Measurements from ENCODE around the gene LARGE1.

LARGE1 gene

DNA sequence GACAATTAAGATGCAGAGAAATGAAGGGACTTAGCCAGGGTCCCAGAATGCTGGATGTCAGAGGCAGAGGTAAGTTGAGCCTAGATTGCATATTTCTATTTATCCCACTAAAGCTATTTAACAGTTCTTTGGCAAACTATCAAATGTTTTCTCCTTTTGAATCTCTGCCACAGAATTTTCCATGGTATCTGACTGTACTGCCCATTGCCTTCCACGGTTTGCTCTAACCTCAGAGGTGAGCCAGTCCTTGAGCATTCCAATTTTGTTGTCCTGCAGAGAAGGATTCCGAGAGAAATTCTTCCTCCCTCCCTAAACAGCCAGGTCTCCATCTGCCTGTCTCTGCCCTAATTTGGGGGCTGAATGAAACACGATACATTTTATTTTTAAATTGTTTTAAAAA, 493.8 kb downstream of the LARGE1 start:
- no peak for DNase-seq (ENCODE audit: low read depth in 3 of 3)

GRCh38 chr22:33421859-33422258, 498.4 kb downstream of the LARGE1 start:
- no peak for DNase-seq (ENCODE audit: low read depth in 3 of 3)

DNA sequence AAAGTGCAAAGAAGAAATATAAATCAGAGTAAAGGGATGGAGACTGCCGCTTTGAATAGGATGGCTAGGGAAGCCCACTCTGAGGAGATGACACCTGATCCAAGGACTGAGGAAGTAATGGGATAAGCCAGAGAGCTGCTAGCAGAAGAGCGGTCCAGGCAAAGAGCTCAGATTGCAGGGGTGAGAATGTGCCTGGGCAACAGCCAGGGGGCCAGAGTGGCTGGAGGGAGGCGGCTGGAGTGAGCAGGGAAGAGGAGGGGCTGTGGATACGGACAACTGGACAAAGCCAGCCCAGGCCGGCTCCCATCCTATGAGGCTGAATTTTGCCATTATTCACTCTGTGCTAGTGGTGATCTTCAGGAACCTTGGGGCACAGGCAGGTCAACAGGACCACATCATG, 501.8 kb downstream of the LARGE1 start:
- no peak for DNase-seq (ENCODE audit: low read depth in 3 of 3)

- DNase-seq (ENCODE audit: low read depth in 3 of 3): no peak
Observed at GRCh38 chr22:33415401-33415800, 504.9 kb downstream of the LARGE1 start.

- no peak for DNase-seq (ENCODE audit: low read depth in 3 of 3)
Observed at GRCh38 chr22:33409079-33409478, 511.2 kb downstream of the LARGE1 start.

GRCh38 chr22:33405194-33405593, 515.1 kb downstream of the LARGE1 start:
- no peak for DNase-seq (ENCODE audit: low read depth in 3 of 3)

DNA sequence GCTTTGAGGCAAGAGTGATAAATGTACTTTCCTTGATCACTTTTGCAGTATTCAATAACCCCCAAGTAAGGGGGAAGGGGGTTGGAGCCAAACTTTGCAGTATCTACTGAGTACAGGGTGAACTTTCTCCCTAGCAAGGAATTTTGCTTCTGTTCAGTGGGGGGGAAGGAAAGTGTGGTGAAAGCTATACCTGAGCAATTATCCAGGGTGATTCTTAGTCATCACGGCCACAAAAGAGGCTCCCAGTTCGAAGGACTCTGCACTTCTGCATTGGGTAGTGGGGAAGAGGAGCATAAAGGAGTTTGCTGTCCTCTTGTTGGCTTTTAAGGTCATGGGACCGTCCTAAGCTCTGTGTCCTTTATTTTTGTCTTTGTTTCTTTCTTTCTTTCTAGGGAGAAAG, 515.6 kb downstream of the LARGE1 start:
- no peak for DNase-seq (ENCODE audit: low read depth in 3 of 3)

DNA sequence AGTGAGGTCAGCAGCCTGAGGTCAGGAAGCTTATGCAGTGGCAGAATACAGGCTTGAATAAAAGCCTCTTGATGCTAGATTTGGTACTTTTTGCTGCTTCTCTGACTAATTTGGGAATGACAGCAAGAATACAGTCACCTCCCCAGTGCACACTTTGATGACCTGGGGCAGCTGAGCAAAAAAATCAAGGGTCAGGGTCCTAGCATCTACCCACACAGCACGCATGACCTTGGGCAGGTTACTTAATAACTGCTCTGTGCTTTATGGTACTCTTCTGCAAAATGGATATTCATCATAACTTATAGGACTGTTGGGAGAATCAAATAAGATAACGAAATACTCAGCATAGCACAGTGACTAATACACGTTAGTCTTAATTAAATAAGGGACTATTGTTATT, 518.0 kb downstream of the LARGE1 start:
- DNase-seq (ENCODE audit: low read depth in 3 of 3): no peak

- DNase-seq (ENCODE audit: low read depth in 3 of 3): no peak
Observed at GRCh38 chr22:33401291-33401690, 519.0 kb downstream of the LARGE1 start.

DNA sequence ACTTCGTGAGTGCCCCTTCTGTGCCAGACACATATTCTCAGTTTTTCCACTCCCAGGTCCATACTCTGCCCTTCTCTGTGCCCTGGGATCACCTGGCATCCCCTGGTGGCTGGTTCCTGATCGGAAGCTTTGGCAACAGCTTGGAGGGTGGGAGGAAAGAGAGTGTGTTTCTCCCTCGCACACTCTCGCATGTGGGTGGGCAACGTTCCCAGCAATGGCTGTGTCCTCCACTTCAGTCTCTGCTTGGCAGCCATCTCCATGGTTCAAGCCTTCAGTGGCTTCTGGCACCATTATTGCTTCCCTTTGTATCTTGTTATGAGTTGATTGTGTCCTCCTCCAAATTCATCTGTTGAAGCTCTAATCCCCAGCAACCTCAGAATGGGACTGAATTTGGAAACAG, 519.4 kb downstream of the LARGE1 start:
- DNase-seq (ENCODE audit: low read depth in 3 of 3): no peak

- no peak for DNase-seq (ENCODE audit: low read depth in 3 of 3)
Observed at GRCh38 chr22:33400061-33400840, 520.0 kb downstream of the LARGE1 start.

DNA sequence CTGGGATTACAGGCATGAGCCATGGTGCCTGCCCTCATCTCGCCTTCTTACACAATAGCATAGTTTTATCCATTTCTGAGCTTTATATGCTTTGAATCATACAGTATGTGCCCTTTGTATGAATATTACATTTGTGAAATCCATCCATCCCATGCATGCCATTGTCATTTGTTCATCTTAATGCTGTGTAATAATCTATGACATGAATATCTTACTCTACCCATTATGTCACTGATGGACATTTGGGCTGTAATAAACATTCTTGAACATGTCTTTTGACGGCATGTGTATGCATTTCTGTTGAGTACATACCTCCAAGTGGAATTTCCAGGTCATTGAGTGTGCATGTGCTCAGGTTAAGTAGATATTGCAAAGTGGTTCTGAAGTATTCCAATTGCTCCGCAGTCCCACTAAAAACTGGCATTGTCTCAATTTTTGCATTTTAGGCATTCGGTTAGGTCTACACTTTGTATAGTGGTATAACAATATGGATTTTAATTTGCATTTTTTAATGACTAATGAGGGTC, 522.8 kb downstream of the LARGE1 start:
- no peak for DNase-seq (ENCODE audit: low read depth in 3 of 3)

DNA sequence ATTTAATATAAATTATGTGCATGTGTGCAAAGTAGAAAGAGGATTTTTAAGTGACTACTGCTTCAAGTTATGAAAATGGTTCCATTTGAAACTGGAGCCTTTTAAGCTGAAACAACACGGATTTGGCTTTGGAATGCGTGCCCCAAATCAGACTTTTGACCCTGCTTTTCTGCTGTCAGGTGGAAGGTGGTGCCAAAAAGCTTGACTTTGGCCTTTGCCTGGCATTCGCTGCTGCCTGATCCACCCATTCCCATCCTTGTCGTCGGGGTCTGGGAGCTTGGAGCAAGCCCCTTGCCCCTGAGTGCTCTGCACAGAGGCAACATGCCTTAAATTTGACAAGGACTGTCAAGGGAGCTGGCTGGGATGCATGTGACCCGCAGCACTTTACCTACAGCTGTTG, 526.8 kb downstream of the LARGE1 start:
- no peak for DNase-seq (ENCODE audit: low read depth in 3 of 3)

DNA sequence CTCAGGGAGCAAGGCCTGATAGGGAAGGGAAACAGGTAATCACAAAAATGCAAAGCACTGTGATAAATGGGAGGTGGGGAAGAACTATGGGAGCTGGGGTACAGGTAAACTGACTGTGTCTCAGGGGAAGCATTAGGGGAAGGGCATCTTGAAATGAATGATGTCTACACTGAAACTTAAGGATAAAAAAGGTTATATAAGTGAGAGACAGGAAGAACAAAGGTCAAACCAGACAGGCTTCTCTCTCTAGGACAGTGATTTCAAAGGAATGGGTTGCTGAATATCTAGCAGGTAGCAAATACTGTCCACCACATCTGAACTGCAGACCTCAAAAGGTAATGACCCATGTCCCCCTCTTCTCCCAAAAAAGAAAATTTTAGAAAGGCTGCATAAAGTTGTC, 529.0 kb downstream of the LARGE1 start:
- no peak for DNase-seq (ENCODE audit: low read depth in 3 of 3)

- no peak for DNase-seq (ENCODE audit: low read depth in 3 of 3)
Observed at GRCh38 chr22:33389936-33390335, 530.3 kb downstream of the LARGE1 start.

GRCh38 chr22:33386270-33386669, 534.0 kb downstream of the LARGE1 start:
- DNase-seq (ENCODE audit: low read depth in 3 of 3): no peak

DNA sequence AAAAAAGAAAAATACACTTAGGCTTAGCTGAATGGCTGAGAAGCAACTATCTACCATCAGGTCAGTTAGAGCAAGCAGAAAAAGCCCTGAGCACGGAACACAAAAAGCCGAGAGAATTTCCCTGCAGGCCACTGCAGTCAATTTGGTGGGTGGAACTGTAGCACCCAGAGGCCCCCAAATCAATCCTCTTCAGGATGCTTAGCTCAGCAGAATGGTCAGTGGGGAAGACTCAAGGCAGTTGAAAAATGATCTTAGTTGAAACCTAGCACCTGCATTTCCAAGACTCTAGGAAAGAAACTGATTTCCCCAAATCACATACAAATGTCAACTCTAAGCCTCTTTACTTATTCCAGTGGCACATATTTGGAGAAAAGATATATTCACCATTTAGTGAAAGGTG, 534.7 kb downstream of the LARGE1 start:
- DNase-seq (ENCODE audit: low read depth in 3 of 3): no peak

DNA sequence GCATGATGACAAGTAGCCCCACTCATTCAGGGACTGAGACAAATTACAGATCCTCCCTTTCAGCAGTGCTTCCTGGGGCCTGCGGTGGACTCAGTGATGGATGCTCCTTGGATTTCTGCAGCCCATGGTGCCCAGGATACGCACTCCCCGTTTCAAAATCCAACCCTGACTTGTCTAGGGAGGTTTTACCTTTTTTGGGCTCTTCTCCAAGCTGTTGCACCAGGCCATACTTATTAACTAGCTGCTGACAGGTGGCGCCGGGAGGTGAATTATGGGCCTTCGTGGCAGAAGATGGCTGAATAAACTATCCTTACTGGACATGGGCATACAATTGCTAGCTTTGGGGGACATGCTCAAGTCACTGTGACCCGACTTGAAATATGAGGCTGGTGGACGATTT, 537.8 kb downstream of the LARGE1 start:
- DNase-seq (ENCODE audit: low read depth in 3 of 3): no peak

- DNase-seq (ENCODE audit: low read depth in 3 of 3): no peak
Observed at GRCh38 chr22:33381531-33382406, 538.5 kb downstream of the LARGE1 start.

DNA sequence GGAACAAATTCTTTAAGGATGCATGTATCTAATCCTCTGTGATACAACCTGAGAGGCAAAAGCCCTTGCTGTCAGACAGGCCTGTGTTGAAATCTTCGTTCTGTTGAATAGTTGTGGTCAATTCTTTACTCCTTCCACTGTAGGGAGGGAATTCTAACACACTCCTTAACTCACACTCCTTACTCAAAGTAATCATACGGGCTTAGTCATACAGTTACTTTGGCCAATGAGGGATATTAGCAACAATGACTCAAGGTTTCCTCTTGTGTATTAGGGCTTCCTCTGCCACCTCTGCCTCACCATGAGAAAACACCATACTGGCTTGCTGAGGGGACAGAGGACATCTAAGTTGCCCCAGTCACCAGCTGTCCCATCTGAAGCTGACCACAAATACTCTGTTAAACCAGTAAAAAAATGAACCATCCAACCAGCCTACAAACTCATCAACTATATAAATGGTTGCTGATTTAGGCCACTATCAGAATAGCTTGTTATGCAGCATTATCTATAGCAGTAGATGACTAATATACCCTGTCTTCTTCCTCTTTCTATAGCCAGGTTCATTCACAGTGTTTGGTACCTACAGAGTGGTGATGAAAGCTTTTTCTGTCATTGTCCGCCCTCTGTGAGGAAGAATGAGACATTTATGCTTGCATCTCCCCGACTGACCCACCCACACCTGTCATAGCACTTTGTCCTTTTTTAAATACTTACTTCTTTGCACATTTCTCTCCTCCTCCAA, 539.3 kb downstream of the LARGE1 start:
- no peak for DNase-seq (ENCODE audit: low read depth in 3 of 3)

DNA sequence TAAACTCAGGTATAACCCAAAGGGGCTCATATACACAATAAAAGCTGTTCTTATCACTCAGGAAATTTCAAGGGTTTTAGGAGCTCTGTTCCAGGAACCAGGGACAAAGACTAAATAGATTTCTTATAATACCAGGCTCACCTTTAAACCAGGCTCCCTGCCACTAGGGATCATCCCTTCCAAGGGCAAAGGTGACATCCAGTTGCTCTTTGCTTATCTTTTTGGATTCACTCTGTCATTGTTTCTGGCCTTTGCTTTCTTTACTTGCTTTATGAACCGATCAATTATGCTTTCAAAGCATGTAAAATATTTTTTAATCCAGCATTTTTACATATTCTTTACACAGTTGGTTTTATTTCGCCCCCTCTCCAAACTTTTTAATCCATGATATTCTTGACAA, 540.4 kb downstream of the LARGE1 start:
- DNase-seq (ENCODE audit: low read depth in 3 of 3): no peak

GRCh38 chr22:33372875-33373274, 547.4 kb downstream of the LARGE1 start:
- DNase-seq (ENCODE audit: low read depth in 3 of 3): no peak
